HG03025 (cell line): ENCODE measurements around the gene DLG2.

Experiments used
- ATAC-seq: cut with Tn5 transposase; IDR thresholded peaks from one replicate; pipeline ENCODE4 v1.9.1; 2021; ENCODE audit warnings: mild to moderate bottlenecking, moderate library complexity; ENCODE audit not compliant: unreplicated experiment, low FRiP score

Gene DLG2

DNA sequence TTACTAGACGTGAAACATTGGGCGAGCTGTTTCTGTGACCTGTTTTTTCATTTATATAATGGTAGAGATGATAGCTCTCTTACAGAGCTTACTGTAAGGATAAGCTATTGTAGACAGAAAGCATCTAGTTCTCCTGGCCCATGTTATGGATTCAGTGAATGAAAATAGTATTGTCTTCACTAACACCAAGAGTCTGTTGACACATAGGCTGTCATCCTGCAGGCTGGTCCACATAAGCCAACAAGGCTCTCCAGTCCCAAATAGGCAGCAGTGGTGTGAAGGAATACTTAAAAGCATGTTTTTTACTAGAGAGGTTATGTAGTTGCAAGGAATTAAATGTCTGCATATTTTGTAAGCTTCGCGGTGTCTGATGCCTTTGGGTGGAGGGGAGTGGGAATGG lies 1963.2 kb downstream of the DLG2 start:
- no peak for ATAC-seq

DNA sequence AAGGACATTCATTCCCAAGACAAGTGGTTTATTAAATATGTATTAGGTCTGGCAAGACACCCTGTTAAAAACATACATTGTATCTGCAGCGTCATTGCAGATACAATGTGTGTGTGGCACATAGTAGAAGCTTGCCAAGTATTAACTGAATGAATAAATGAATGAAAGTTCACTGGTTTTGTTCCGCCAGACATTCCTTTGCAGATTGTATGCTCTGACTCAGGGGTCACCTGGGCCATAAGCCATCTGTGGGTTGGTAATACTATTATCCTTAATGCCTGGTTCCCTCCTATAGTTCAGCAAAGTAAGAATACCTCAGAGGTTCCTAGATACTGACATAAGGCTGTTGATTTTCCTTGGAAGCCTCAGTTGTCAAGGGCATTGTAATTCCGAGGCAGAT lies 1963.7 kb downstream of the DLG2 start:
- no peak for ATAC-seq

DNA sequence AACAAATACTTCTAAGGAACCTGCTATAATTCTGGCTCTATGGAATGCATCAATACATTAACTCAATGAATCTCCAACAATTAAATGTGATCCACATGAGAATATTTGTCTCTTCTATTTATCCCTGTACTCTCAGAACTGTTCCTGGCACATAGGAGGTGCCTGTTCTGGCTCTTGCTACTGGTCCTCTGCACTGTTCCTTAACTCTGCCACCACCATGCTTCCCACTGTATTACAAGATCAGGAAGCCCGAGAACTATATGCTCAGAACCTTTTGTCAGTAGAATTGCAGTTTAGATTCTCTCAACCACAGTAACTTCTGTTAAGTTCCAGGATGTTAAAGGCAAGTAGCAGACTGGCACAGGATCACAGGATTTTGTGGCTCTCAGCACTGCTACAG lies 1964.7 kb downstream of the DLG2 start:
- no peak for ATAC-seq

DNA sequence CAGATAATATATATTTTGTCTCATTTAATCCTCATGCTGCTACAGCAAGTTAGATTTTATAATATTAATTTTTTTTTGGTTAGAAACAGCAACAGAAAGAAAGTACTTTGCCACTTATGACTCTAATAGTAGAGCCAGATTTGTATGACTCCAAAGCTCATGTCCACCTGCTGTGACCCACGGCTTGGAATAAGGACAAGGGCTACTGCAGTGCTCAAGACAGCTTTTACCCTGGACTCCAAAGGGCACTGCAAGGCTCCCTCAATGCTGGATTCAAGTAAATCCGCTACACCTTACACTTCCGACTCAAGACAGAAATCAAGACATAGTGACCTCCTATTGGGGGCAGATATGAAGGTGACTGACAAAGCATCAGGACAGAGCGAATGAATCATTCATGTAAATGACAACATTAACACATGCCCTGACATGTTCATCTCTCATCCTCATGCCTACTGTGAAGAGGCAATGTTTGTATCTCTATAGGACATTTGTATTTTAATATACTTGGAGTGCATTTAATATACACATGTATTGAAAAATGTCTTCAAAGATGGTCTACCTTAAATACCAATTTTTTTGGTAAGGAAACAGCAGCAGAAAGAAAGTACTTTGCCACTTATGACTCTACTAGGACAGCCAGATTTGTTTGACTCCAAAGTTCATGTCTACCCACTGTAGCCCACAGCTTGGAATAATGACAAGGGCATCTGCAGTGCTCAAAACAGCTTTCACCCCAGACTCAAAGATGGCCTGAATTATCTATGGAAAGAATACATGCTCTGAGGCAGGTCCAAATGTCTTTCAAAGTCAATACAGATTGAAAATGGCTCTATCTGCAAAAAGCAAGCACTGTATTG lies 1965.4 kb downstream of the DLG2 start:
- no peak for ATAC-seq

DNA sequence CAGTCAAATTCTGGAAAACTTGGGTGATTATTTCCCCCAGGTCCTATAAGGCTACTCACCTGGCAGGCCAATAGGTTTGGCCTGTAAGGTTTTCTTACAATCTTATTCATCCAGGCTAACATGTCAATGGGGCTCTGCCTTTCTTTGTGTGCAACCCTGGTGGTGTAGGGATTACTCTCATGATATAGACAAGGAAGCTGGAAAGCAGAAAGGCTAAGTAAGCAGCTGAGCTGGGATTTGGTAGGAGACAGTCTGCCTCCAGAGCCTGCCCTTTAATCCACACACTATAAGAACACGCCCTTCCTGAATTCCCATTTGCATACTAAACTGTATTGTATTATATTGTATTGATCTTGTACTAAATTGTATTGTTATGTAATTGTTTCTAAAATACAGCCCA lies 1967.7 kb downstream of the DLG2 start:
- no peak for ATAC-seq

DNA sequence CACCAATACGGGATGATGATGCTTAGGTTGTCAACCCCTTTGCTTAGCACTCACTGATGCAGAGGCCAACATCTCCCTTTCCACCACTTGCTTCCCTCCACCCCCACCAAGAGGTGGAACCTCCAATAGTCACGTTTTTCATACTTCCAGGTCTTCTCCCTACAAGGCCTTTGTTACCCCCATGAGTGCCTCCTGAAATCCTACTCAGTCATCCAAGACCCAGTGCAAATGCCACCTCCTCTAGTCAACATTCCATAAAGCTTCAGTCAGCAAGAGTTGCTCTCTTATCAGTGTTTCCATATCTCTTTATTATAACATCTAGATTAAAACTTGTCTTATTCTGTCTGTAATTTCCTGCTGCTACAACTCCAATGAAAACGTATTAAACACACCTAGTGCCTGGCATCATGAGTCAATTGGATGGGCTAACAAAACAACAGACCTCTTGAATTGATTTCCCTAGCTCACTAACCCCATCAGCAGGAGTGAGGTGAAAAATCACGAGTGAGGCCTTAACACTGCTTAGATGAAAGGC lies 1970.3 kb downstream of the DLG2 start:
- no peak for ATAC-seq

DNA sequence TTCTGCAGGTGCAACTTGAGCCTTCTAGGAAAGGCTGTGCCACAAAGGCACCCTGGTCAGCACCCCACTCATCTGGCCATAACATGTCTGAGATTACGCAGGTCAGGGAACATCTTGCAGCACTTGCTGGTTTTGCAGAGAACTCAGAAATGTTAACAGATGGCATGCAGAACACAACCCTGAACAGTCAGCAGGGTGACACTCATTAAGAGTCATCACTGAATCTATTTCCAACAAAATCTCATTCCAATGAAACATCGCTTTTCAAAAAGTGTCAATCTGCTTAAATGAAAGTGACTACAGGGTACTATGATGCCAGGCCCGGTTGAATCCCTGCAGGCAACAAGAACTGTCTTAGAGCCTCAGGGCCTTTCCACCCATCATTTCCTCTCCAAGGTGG lies 1971.2 kb downstream of the DLG2 start:
- no peak for ATAC-seq

DNA sequence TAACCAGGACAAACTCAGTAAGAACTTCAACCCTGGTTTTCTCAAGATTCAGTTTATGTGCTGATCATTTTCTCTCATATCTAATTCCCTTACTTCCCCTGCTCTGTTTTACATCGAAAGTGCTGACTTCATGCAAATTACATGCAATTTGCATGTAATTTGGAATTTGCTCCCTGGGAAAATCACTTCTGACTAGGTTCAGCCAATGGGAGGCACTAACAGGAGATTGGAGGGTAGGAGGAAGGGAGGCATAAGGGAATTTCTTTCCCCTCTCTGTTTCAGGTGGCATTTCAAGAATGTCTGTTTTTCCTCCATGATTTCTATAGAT lies 1977.7 kb downstream of the DLG2 start:
- no peak for ATAC-seq

DNA sequence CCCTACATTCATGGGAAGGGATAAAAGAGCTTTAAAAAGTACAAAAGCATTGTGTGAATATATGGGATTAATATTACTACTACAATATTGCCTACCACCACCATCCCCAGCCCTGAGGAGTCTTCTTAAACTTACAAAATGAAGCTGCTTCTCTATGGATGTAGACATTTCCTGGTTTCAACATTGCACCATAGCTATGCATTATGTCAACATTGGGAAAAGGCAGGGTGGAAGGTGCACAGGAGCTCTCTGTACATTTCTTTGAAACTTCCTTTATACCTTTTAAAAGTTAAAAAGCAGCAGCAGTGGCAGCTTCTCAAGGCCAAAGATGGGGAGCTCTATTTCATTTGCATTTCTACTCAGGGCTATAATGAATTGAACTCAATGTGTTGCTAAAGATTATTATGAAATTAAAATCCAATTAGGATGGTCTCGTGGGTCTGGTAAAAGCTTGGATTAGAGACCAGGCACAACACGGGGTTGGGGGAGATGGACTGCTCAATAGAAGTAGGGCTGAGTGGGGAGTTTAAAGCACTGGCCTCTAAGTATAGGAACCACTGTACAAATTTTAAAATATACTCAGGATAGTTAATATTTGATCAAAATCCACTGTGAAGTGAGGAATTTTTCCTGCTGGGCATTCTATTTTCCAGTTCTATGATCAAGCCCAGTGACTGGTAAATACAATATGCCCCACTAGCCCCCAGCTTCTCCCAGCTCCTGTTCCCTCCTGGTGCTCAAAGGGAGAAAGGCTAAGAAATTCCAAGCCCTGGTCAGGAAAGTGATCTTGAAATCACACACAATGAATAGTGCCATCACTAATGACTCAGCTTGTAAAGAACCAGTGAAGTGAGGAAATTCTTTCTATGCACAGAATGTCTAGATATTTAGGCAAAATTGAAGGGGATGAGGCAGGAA lies 1978.3 kb downstream of the DLG2 start:
- ATAC-seq: no peak

DNA sequence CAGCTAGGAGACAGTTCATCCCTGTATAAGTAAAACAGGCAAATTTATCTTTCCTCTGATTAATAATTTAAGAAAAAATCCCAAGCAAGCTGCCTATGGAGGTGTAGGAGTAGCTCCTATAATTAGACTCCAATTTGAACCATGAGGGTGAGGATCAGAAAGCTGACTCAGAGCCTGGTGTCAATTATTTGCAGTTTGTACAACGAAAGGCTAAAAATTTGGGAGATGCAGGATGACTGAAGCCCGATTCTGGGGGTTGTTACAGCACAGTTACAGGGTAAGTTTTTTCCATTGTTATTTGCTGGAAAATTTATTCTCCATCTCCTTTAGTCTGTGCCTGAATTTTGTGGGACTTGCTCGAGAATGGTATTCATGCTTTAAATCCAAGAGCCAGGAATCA lies 1981.6 kb downstream of the DLG2 start:
- no peak for ATAC-seq

DNA sequence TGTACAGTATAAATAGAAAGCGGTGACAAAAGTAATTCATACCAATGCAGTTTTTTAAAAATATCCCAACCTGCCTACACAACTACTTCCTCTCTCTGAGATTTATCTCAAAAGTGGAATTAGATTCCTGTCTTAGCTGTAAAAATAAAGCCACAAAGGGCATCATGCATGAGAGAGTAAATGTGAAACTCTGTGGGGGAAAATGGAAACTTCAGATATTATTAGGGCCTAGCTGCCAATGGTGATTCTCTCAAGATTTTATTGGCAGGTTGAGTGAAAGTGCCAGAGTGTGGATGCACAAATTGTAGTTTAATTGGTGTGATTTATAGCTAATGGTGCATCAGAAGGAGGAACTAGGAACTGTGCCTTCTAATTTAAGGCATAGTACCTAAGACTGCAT lies 1984.0 kb downstream of the DLG2 start:
- no peak for ATAC-seq

DNA sequence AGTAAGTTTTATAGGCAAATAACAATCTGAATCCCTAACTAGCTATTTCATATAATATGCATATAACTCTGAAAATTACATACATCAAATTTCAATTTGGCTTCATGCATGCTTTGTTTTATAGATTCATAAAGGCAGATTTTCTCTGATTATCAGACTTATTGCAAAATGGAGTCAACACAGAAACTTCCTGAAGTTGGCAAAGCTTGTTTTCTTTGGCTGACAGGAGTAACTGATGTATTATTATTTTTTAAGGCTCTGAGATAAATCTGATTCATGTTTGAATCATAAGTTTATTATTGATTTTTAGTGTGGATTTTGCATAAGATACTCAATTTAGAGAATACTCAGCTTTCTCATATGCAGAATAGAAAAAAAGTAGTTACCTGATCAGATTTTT lies 1984.6 kb downstream of the DLG2 start:
- no peak for ATAC-seq

DNA sequence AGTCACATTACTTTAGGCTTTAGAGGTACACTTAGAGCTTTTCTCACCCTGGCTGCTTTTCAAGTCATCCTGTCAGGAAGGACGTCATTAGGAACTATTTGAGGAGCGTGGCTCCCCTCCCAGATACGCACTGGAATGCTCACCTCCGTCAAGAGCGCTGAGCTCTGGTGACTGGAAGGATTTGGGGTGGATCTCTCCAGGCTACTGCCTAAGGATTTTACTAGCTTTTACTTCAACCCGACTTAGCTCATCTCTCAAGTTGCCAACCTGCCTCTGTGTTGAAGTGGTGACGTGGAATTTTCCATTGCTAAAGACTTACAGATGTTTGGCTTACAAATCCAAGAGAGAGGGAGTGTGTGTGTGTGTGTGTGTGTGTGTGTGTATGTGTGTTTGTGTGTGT lies 1985.6 kb downstream of the DLG2 start:
- no peak for ATAC-seq

DNA sequence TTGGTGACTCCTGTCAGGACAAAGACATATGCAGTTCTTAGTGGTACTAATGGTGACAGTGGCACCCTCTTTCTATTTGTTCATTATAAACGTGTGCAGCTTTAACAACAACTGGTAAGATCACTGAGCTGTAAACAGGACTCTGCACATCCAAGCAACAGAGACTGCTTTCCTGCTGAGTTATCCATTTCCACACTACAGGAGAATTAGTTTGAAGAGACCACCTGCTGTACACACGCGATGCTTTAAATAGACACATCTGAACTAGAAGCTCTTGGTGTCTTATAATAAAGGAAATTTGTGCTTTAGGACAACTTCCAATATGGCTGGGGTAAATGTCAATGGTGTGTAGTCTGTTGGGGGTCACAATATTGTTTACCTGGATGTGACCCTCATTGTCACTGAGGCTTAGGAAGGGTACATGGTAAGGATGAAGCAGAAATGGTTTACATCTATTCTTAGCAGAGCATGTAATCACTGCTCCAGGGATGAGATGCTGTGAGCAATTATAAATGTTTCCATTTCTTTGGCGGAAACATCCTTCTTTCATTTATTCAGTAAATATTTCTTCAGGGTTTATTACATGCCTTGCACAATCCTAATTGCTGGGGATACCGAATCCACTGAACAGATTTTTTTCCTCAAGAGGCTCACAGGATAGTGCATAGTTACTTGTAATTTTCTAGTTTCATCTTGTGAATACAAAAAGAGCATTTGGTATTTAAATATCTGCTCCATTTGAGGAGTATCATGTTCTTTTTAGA lies 1987.0 kb downstream of the DLG2 start:
- ATAC-seq: no peak

DNA sequence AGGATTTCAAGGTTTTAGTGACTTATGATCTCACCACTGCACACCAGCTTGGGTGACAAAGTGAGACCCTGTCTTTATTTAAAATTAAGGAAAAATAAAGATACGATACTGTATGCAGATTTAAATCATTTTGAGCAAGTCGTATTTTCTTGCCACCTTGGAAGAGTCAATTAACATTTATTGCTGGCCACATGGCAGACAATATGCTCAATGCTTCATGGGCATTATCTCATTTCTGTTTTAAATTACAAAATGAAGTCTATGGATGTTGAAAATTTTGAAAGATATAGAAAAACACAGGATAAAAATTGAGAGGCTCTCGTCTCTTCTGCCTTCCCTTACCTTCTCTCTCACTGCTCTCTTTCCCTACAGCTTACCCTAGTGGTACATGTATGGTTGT lies 1992.0 kb downstream of the DLG2 start:
- ATAC-seq: no peak

DNA sequence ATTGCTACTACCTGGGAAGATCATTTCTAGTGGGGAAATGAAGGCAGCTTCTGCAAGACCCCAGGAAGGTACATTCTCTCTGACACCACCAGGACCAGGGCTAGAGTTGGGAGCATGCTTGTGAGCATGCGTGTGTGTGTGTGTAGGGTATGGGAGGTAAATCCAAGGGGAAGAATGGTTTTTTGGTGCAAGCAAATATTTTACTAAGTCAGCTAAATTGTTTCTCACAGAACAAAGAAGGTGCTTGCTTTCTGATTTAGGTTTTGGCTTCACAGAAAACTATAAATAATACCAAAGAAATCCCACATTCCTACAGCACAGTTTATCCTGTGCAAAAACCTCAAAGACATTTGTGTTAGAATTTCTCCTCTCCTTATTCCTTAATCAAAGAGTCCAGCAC lies 1996.9 kb downstream of the DLG2 start:
- no peak for ATAC-seq

DNA sequence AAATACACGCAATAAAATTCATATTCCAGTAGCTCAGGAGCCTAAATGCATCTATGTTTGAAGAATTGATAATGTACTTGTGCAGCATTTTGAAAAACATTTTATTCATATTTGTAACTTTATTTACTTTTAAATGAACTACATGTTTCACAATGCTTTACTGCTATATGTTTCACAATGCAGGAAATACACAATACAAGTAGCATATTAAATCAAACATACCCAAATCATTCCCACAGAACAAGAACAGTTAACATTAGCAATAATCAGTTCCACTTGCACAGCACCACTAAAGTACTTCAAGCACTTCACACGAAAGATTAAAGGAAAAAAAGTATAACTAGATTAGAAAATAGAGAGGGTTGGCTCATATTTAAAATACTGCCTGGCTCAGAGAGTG lies 1997.4 kb downstream of the DLG2 start:
- ATAC-seq: no peak

DNA sequence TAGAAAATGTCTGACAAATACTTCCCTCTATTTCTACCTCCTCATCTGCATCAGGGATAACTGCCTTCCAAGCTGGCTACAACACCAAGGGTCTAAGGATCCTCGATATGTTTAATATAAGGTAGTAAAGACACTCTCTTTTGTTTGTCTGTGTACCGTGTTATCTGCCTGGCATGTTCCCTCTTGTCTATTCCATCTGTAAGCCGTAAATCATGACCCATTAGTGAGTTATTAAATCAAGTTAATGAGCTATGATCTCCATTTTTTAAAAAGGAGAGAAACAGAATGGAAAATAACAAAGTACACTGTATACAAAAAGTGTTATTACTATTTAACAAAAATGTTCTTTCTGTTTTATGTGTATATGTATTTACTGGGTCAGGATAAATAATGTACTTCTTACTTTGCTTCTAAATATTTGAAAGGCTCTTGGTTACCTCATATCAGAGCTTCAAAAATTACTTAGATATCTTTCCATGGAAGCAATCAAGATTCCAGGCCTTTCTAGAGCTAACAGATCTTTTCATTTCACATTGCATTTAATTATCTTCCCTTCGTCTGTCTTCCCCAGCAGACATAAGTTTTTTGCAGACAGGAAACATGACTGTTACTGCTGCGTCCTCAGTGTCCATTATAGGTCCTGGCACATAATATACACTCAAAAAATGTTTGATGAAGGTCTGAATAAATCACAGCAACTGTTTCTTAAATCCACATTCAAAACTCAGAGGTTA lies 1998.4 kb downstream of the DLG2 start:
- ATAC-seq: no peak

DNA sequence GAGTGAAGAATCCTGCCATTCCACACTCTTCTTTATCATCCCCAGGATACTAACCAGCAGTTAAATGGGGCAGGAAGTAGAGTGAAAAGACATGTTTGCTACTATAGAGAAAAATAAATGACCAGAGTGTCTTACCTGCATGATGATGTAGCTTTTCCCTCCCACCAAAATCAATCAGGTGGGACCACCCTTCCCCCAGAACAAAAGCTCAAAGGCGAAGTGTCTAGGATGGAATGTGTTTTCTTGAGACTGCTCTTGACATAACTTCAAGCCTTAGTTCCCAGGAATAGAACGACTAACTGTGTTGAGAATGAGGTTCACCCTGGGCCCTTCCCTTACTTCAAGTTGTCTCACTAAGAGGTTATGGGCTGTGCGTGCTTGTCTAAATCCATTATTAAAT lies 2001.8 kb downstream of the DLG2 start:
- ATAC-seq: no peak

DNA sequence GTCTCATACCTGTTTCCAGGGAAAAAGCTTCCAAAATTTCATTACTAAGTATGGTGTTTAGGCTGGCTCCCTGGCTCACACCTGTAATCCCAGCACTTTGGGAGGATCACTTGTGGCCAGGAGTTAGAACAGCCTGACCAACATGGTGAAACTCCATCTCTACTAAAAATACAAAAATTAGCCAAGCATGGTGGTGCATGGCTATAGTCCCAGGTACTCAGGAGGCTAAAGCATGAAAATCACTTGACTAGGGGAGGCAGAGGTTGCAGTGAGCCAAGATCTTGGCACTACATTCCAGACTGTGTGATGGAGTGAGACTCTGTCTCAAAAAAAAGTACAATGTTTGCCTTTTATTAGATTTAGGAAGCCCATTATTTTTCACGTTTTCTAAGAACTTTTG lies 2009.5 kb downstream of the DLG2 start:
- ATAC-seq: no peak
